Measurements from ENCODE around the gene DIS3. TPM values are rescaled to one million over a fixed set of nuclear protein-coding genes. Genes with fewer than 3 reads are reported as not detected.

DIS3 gene
- total RNA-seq (2022; extraction: Qiagen RNA extraction; ENCODE audit: low read depth), result 16.1 to 21.2 TPM (median 19.4 TPM) in 5 replicates

GRCh38 chr13:72781451-72782439 is at the start of gene DIS3, which contains the start of gene PIBF1:
Gene DIS3 (minus strand): TSS chr13:72781900. CDS start chr13:72781832, 68 bp downstream.
Gene PIBF1 (plus strand): TSS chr13:72782133. CDS start chr13:72783470, 1,337 bp downstream.

GRCh38 chr13:72727417-72728289 is 54.0 kb downstream of the DIS3 start, which contains the start of the genes BORA and MZT1:
Gene BORA (plus strand): TSS chr13:72727923. CDS start chr13:72728941, 1,018 bp downstream.
Gene MZT1 (minus strand): TSS chr13:72727629. CDS start chr13:72727602, 27 bp downstream.

Other genes starting within 250 kb of the DIS3 start
- gene MZT1, start 54.3 kb downstream of the DIS3 start, total RNA-seq (2022; extraction: Qiagen RNA extraction; ENCODE audit: low read depth), result 8.7 to 14.3 TPM (median 10.1 TPM) in 5 replicates
- gene BORA, start 54.0 kb downstream of the DIS3 start, total RNA-seq (2022; extraction: Qiagen RNA extraction; ENCODE audit: low read depth), result 7.5 to 9.3 TPM (median 7.9 TPM) in 5 replicates
- 4.2 to 6.2 TPM (median 4.6 TPM) in 5 replicates for gene PIBF1, start 233 bp upstream of the DIS3 start, total RNA-seq (2022; extraction: Qiagen RNA extraction; ENCODE audit: low read depth)

Data from A549 treated with GW870086 at 1 μM for 4 hours (cell line).